ENCODE results near the gene KIF13A.
"Not testable (repeated sequence)": the region's sequence is repeated elsewhere in the genome, so short reads cannot be mapped to it uniquely, and the experiment has no call there.

Gene KIF13A

DNA sequence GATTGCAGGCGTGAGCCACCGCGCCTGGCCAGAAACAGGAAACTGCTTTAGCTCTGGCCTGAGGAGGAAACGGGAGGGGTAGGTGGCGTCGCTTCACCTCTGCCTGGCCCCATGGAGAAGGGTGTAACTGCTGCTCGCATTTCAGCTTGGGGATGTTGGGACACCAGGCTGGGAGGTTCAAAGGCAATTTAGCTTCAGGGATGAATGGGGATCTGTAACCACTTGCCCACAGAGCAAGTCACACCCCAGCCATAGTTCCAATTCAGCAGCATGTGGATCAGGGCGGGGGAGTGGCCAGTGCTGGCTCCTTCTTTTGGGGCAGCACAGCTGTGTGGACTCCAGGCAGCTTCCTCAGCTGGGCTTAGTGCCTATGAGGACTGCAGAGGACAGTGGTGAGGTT lies 245.9 kb downstream of the KIF13A start:
- Histone ChIP-seq H3K27me3 (no peaks in the 10 kb centered on the region), H3K36me3 (no peaks in the 10 kb centered on the region), H3K4me1 (no peaks in the 10 kb centered on the region), H3K9me3 (no peaks in the 10 kb centered on the region), H3K4me3 (ENCODE audit: low read depth, low read length) (no peak overlapping the region)
- TF ChIP-seq, protein P1, sequence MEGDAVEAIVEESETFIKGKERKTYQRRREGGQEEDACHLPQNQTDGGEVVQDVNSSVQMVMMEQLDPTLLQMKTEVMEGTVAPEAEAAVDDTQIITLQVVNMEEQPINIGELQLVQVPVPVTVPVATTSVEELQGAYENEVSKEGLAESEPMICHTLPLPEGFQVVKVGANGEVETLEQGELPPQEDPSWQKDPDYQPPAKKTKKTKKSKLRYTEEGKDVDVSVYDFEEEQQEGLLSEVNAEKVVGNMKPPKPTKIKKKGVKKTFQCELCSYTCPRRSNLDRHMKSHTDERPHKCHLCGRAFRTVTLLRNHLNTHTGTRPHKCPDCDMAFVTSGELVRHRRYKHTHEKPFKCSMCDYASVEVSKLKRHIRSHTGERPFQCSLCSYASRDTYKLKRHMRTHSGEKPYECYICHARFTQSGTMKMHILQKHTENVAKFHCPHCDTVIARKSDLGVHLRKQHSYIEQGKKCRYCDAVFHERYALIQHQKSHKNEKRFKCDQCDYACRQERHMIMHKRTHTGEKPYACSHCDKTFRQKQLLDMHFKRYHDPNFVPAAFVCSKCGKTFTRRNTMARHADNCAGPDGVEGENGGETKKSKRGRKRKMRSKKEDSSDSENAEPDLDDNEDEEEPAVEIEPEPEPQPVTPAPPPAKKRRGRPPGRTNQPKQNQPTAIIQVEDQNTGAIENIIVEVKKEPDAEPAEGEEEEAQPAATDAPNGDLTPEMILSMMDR (IDR thresholded peaks at IDR 0.05; ENCODE audit: low read depth, low read length), result no peak
- DNase-seq, result no peak

DNA sequence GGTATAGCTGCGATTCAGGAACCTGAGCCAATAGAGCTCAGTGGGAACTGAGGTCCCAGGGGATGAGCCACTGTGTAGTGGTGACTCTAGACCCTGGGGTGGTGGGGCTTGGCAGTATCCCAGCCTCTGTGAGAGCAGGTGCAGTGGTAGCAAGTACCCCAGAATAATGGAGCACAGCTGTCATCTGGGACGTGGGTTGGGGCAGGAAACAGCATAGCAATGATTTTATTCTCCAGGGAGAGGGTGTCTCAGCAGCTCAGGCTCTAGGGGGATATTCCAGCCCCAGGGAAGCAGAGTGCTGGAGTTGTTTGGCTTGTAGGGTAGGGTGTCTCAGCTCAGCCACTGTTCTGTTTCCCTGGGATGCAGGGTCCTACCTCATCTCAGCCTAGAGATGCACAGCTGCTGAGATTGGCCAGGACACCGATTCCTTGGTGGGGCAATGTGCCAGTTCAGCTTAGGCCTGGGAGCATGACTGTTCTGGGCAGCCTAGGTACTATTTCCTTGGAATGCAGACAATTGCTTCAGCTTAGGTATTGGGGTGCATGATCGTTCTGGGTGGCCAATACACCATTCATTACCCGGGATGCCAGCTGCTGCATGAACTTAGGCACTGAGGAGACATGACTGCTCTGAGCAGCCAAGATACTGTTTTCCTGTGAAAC lies 246.7 kb downstream of the KIF13A start:
- Histone ChIP-seq H3K4me3 (ENCODE audit: low read depth, low read length) (no peak overlapping the region), H3K4me1 (no peaks in the 10 kb centered on the region), H3K9me3 (no peaks in the 10 kb centered on the region), H3K36me3 (no peaks in the 10 kb centered on the region), H3K27me3 (no peaks in the 10 kb centered on the region)
- DNase-seq, result no peak
- TF ChIP-seq, protein P1 (IDR thresholded peaks at IDR 0.05; ENCODE audit: low read depth, low read length), result no peak

DNA sequence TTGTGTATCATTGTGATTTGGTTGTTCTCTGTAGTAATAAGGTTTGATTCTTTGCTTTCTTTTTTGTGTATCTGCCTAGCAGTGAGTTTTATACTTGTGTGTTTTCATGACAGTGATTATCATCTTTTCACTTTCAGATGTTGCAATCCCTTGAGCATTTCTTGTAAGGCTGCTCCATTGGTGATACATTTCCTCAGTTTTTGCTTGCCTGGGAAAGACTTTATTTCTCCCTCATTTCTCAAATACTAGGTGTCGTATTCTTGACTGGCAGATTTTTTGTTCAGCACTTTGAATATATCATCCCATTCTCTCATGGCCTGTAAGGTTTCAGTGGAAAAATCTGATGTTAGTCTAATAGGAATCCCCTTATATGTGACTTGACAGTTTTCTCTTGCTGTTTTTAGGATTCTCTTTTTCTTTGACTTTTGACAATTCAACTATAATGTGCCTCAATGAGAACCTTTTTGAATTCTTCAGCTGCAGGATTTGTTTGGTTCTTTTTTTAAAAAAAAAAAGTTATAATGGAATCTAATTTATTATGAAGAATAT lies 249.7 kb downstream of the KIF13A start:
- DNase-seq, result no peak
- TF ChIP-seq, protein P1 (IDR thresholded peaks at IDR 0.05; ENCODE audit: low read depth, low read length), result no peak
- Histone ChIP-seq H3K27me3 (no peaks in the 10 kb centered on the region), H3K9me3 (no peaks in the 10 kb centered on the region), H3K36me3 (no peaks in the 10 kb centered on the region), H3K4me1 (no peaks in the 10 kb centered on the region), H3K4me3 (ENCODE audit: low read depth, low read length) (no peak overlapping the region)

DNA sequence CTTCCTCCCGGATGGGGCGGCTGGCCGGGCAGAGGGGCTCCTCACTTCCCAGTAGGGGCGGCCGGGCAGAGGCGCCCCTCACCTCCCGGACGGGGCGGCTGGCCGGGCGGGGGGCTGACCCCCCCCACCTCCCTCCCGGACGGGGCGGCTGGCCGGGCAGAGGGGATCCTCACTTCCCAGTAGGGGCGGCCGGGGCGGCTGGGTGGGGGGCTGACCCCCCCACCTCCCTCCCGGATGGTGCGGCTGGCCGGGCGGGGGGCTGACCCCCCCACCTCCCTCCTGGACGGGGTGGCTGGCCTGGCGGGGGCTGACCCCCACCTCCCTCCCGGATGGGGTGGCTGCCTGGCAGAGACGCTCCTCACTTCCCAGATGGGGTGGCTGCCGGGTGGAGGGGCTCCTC lies 252.1 kb downstream of the KIF13A start:
- not testable (repeated sequence) for DNase-seq; H3K4me1 ChIP-seq; H3K4me3 ChIP-seq (ENCODE audit: low read depth, low read length); H3K27me3 ChIP-seq; H3K36me3 ChIP-seq; H3K9me3 ChIP-seq

DNA sequence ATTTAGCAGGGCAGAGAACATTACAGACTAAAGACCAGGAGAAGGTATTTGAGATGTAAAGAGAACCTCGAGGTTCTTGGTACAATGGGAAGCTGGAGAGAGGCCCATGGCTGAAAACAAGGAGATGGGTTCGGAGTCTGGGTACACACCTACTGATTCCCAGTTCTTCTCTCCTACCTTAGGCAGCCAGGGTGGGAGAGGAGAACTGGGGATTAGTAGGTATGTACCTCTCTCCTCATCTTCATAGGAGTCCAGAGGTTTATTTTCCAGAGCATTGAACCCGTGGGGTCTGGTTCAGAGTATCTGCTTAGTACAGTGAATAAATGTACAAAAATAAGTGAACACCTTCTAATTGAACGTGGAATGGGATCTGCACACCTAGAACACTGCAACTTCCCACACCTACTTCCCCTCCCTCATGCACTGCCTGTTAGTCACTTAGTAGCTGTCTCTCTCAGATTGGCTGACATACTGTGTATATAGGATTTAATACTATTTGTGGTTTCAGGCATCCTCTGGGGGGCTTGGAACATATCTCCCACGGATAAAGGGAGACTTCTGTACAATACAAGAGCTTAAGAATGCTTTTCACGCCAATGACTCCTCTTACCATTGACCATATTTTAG lies 257.2 kb downstream of the KIF13A start:
- TF ChIP-seq, protein P1 (IDR thresholded peaks at IDR 0.05; ENCODE audit: low read depth, low read length), result no peak
- H3K27me3 ChIP-seq, result no peaks in the 10 kb centered on the region
- no peaks in the 10 kb centered on the region for H3K36me3 ChIP-seq
- no peaks in the 10 kb centered on the region for H3K4me1 ChIP-seq
- no peak overlapping the region for H3K4me3 ChIP-seq (ENCODE audit: low read depth, low read length)
- H3K9me3 ChIP-seq, result no peaks in the 10 kb centered on the region
- no peak for DNase-seq

DNA sequence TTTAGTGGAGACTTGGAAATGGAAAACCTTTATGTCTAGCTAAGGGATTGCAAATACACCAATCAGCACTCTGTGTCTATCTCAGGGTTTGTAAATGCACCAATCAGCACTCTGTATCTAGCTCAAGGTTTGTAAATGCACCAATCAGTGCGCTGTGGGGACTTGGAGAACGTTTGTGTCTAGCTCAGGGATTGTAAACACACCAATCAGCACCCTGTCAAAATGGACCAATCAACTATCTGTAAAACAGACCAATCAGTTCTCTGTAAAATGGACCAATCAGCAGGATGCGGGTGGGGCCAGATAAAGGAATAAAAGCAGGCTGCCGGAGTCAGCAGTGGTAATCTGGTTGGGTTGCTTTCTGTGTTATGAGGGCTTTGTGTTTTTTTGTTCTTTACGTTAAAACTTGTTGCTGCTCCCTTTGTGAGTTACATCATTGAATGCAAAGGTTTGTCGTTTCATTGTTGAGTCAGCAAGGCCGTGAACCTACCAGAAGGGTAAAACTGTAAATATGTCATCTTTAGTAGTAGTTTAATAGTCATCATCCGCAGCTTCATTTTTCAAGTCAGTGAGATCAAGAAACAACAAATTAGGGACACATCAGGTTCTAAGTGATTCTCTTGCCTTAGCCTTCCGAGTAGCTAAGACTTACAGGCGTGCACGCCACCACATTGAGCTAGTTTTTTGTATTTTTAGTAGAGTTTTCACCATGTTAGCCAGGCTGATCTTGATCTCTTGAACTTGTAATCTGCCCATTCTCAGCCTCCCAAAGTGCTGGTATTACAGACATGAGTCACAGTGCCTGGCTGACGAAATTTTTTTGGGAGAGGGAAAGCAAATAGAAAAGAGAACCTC lies 258.0 kb downstream of the KIF13A start:
- H3K4me1 ChIP-seq, result peaks cover 5% of the 10 kb centered on the region; the same call in 1 of the 2 replicates
- H3K9me3 ChIP-seq, result no peaks in the 10 kb centered on the region
- H3K4me3 ChIP-seq (ENCODE audit: low read depth, low read length), result no peak overlapping the region
- DNase-seq, result no peak
- no peaks in the 10 kb centered on the region for H3K36me3 ChIP-seq
- TF ChIP-seq, protein P1 (IDR thresholded peaks at IDR 0.05; ENCODE audit: low read depth, low read length), result no peak
- H3K27me3 ChIP-seq, result no peaks in the 10 kb centered on the region
